GM18499 (cell line): ENCODE results near the gene GAL3ST2.
"Not testable (repeated sequence)": the region's sequence is repeated elsewhere in the genome, so short reads cannot be mapped to it uniquely, and the experiment has no call there.

Source experiments
- ATAC-seq: cut with Tn5 transposase; IDR thresholded peaks from one replicate; pipeline ENCODE4 v1.9.1; 2021; ENCODE audit warnings: moderate number of reproducible peaks; ENCODE audit not compliant: insufficient read depth, unreplicated experiment

GAL3ST2 gene

DNA sequence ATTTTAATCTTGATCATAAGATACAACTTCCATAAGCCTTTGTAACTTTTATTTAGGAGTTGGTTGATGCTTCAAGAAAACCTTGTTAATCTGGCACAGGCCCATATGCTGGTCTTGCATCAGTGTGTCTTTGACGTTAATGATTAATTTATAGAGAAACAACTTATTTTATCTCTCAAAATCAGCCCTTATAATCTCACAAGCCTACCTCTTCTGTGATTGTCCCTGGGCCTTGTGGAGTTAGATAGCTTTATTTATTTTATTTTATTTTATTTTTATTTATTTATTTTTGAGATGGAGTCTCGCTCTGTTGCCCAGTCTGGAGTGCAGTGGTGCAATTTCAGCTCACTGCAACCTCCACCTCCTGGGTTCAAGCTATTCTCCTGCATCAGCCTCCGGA, 5.4 kb downstream of the GAL3ST2 start:
- ATAC-seq = not testable (repeated sequence)

DNA sequence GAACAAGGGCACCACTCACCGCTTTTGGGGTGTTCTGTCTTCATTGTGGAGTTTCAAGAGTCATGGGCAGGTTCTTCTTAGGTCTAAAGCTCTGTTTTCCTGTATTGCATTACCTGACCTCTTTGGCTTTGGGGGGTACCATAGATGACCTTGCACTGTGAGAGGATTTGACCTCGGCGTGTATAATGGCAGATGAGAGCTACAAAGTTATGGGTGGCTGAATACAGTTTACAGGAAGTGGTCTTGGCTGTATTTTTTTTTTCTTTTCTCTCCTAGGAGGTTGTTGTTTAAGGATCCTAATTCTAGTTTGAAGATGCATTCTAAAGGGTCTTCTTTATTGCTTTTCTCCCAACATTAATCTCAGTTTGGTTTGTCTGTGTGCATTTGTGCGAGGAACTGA, 11.5 kb downstream of the GAL3ST2 start:
- no peak for ATAC-seq

DNA sequence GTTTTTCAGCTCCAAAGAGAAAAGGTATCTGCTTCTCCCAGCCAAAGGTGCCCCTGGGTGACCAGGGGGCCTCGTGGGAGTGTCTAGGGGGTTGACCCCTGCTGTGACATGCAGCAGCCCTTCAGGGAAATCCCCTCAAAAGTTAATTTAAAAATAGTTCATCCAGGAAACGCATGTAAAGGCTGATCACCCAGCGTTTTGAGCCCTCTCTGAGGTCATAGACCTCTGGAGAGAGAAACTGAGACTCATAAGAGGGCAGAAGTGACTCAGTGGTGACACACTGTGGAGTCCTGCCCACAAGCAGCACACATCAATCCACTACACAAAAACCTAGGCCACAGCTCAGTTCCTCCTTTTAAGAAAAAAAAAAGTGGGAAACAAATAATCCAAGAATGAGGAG, 11.9 kb downstream of the GAL3ST2 start:
- ATAC-seq = no peak

GRCh38 chr2:241791385-241791784, 14.8 kb downstream of the GAL3ST2 start:
- ATAC-seq = not testable (repeated sequence)

GRCh38 chr2:241793385-241793784, 16.8 kb downstream of the GAL3ST2 start:
- no peak for ATAC-seq

- ATAC-seq = no peak
Observed at GRCh38 chr2:241794250-241794823, 17.7 kb downstream of the GAL3ST2 start.

GRCh38 chr2:241795021-241795999, 18.7 kb downstream of the GAL3ST2 start:
- no peak for ATAC-seq

DNA sequence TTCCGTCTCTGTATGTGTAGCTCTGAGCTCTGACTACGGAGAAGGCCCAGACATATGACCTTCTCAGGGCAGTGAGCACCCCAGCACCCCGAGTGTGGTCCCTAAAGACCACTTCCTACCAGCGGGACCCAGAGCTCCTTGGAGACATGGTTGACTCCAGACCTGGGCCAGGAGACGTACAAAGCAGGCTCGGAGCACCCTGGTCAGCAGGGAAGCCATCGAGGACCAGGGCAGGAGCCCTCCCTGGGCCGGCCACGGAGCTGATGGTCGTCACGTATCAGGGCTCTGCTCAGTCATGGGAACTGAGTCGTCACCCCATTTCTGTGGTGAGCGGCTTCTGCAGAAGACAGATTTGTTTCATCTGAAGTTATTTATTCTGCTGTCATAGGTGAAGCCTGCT, 19.6 kb downstream of the GAL3ST2 start:
- no peak for ATAC-seq

DNA sequence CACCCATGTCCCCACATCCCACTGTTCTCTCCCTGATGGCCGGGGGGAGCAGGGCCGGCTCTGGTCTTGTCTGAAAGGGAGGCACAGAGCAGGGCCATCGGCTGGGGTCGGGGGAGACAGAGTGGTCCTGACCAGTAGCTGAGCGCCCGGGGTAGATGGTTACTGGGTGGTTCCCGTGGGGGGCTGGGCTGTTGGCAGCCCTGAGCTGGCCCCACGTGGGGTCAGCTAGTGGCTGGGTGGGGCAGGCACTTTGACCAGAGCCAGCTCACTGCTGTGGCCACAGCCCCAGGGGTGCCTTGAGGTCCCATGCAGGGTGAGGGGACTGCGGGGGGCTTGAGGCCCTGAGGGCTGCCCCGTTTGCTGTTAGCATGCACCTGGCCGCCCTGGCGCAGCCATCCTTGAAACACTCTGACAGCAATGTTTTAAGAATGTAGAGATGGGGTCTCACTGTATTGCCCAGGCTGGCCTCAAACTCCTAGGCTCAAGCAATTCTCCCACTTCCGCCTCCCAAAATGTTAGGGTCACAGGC, 20.1 kb downstream of the GAL3ST2 start:
- ATAC-seq = no peak

DNA sequence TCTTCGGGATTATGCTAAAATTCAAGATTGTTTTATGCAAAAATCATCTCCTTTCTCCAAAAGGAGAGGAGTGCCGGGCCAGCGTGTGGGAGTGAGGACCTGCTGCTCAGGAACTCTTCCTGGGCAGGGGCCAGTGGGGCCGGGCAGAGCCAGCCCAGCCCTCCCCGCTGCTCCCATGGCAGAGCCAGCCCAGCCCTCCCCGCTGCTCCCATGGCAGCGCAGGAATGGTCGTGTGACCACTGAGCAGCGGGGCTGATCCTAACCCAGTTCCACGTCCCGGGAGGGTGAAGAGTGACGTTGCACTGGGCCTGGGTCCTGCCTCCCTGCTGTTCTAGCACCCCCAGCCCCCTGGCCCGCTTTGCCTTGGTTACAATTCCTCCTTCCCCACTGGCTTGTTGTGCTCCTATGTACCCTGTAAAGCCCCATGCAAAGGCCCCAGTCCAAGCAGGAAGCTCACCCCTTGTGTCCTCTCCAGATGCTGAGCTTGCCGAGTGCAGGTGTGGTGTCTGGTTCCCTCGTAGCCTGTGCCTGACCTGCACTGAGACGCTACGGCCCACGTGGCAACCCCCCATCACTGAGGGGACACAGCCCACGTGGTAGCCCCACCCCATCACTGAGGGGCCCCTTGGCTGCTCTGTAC, 20.9 kb downstream of the GAL3ST2 start:
- no peak for ATAC-seq

- no peak for ATAC-seq
Observed at GRCh38 chr2:241798081-241798630, 21.5 kb downstream of the GAL3ST2 start.

- no peak for ATAC-seq
Observed at GRCh38 chr2:241798631-241799521, 22.3 kb downstream of the GAL3ST2 start.

GRCh38 chr2:241799522-241800197, 23.0 kb downstream of the GAL3ST2 start:
- no peak for ATAC-seq

DNA sequence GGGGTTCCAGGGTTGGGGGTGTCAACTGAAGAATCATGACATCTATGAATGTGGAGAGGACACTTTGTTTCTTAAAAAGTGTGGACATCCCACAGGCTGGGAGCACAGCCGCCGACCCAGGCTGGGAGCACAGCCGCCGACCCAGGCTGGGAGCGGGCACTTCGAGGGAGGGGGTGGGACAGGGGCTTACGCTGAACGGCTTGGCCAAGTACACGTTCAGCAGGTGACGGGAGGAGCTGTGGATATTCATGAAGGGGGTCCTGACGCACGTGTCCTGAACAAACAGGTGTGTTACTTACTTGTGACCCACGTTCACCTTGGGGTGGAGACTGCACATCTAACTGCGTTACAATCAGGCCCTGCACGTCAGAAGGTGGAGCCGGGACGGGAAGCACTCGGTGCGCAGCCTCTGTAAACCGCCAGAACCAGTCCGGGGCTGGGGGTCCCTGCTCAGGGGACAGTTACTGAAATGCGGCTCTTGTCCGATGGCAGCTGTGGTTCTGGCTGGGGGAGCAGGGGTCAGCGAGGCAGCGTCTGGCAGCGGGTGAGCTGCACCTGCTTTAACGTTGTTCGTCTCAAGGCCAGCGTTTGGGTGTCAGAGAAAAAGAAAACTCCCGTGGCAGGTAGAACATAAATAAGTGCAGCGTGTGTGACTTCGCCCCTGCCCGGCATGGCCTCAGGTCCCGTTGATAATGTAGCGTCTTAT, 23.7 kb downstream of the GAL3ST2 start:
- ATAC-seq = not testable (repeated sequence)

DNA sequence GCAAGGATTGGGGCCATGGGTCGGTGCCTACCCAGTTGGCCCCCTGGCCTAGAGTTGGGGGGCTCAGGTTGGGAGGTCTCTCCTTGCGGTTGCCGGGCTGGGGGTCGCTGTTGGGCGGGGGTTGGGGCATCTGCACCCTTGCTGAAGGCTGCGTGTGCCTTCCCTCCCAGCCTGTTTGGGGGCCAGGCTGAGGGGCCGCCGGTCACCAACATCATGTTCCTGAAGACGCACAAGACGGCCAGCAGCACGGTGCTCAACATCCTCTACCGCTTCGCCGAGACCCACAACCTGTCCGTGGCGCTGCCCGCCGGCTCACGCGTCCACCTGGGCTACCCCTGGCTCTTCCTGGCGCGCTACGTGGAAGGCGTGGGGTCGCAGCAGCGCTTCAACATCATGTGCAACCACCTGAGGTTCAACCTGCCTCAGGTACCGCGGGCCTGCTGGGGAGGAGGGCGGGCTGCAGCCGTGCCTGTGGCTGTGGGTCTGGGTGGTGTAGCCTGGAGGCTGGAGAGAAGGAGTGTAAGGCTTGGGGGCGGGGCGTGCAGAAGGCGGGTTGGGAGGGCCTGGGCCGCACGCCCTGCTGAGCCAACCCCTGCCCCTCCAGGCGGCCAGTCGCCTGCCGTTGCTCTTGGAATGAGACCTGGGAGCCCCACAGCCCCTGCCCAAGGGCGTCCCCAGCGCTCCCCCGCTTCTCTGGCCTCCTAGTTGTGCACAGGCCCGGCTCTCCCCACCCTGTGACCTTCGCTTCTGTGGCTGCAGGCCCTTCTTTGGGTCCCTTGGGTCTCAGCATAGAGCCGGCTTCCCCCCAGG, 25.2 kb downstream of the GAL3ST2 start:
- no peak for ATAC-seq

- ATAC-seq = no peak
Observed at GRCh38 chr2:241802421-241803318, 26.0 kb downstream of the GAL3ST2 start.
